Measurements from ENCODE around the gene AKT2. TPM values are rescaled to one million over a fixed set of nuclear protein-coding genes. Genes with fewer than 3 reads are reported as not detected.

The AKT2 gene
- total RNA-seq, 1 donor from 2014 or later, result 85.1 TPM

DNA sequence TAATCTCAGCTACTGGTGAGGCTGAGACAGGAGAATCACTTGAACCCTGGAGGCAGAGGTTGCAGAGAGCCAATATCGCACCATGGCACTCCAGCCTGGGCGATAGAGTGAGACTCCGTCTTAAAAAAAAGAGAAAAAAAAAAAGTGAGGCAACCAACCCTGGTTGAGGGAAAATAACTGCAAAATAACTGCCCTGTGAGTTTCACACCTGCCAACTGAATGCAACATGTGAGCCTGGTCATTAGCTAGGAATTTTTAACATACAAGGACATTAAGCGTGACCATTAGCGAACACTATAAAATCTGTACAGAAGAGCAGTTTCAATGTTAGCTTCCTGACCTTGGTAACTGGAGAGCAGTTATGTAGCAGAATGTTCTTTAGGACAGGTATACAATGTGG is 56.3 kb downstream of the AKT2 start:
- DNase-seq (ENCODE audit: low spot score), result no peak
- Histone ChIP-seq H3K27ac (no peak overlapping the region), H3K4me1 (peaks cover 15% of the 10 kb centered on the region), H3K9me3 (ENCODE audit: low read depth) (no peaks in the 10 kb centered on the region), H4K20me1 (ENCODE audit: low read depth) (no peaks in the 10 kb centered on the region), H3K4me3 (no peak overlapping the region), H3K9ac (no peak overlapping the region), H3K36me3 (no peaks in the 10 kb centered on the region), H3K27me3 (peaks cover 38% of the 10 kb centered on the region), H3K79me2 (ENCODE audit: low read depth) (no peaks in the 10 kb centered on the region), H2AFZ (replicated peaks) (no peak overlapping the region), H3F3A (ENCODE audit: low read depth) (no peaks in the 10 kb centered on the region), H3K4me2 (no peak overlapping the region)
- H3K27ac Mint-ChIP-seq, result no peak overlapping the region
- no peak for TF ChIP-seq EZH2 (IDR thresholded peaks at IDR 0.05)
- TF ChIP-seq, protein P1, sequence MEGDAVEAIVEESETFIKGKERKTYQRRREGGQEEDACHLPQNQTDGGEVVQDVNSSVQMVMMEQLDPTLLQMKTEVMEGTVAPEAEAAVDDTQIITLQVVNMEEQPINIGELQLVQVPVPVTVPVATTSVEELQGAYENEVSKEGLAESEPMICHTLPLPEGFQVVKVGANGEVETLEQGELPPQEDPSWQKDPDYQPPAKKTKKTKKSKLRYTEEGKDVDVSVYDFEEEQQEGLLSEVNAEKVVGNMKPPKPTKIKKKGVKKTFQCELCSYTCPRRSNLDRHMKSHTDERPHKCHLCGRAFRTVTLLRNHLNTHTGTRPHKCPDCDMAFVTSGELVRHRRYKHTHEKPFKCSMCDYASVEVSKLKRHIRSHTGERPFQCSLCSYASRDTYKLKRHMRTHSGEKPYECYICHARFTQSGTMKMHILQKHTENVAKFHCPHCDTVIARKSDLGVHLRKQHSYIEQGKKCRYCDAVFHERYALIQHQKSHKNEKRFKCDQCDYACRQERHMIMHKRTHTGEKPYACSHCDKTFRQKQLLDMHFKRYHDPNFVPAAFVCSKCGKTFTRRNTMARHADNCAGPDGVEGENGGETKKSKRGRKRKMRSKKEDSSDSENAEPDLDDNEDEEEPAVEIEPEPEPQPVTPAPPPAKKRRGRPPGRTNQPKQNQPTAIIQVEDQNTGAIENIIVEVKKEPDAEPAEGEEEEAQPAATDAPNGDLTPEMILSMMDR (IDR thresholded peaks at IDR 0.05), result no peak
- no peak for TF ChIP-seq EZH2phosphoT487 (IDR thresholded peaks at IDR 0.05)
- peaks cover 19% of the 10 kb centered on the region for H3K27me3 Mint-ChIP-seq (ENCODE audit: insufficient read depth, low read depth)
- H3K36me3 Mint-ChIP-seq, result no peaks in the 10 kb centered on the region
- H3K4me3 Mint-ChIP-seq, result no peak overlapping the region
- no peaks in the 10 kb centered on the region for H3K9me3 Mint-ChIP-seq
- peaks cover 25% of the 10 kb centered on the region for H3K4me1 Mint-ChIP-seq

DNA sequence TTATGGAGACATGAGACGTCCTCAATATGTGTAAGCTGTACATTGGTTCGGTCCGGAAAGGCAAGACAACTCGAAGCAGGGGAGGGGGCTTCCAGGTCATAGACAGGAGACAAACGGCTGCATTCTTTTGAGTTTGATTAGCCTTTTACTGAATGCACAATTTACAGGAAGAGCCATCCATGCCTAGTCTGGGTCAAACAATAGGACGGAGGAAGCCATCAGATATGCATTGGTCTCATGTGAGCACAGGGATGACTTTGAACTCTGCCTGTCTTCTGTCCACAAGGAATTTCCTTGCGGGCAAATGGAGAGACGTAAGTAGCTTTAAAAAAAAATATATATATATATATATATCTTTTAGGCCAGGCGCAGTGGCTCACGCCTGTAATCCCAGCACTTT is 56.8 kb downstream of the AKT2 start:
- Histone ChIP-seq H3K27ac (no peak overlapping the region), H3K4me2 (no peak overlapping the region), H2AFZ (replicated peaks) (no peak overlapping the region), H3K36me3 (no peaks in the 10 kb centered on the region), H3K4me1 (peaks cover 15% of the 10 kb centered on the region), H3K4me3 (no peak overlapping the region), H3K27me3 (peaks cover 43% of the 10 kb centered on the region), H3F3A (ENCODE audit: low read depth) (no peaks in the 10 kb centered on the region), H3K9ac (no peak overlapping the region), H3K79me2 (ENCODE audit: low read depth) (no peaks in the 10 kb centered on the region), H3K9me3 (ENCODE audit: low read depth) (no peaks in the 10 kb centered on the region), H4K20me1 (ENCODE audit: low read depth) (no peaks in the 10 kb centered on the region)
- Mint-ChIP-seq H3K36me3 (no peaks in the 10 kb centered on the region), H3K27me3 (ENCODE audit: insufficient read depth, low read depth) (peaks cover 19% of the 10 kb centered on the region), H3K4me1 (peaks cover 25% of the 10 kb centered on the region), H3K4me3 (no peak overlapping the region), H3K9me3 (no peaks in the 10 kb centered on the region), H3K27ac (no peak overlapping the region)
- TF ChIP-seq EZH2phosphoT487 (IDR thresholded peaks at IDR 0.05) (no peak), EZH2 (IDR thresholded peaks at IDR 0.05) (no peak)
- TF ChIP-seq, protein P1 (IDR thresholded peaks at IDR 0.05), result no peak
- DNase-seq (ENCODE audit: low spot score), result no peak

DNA sequence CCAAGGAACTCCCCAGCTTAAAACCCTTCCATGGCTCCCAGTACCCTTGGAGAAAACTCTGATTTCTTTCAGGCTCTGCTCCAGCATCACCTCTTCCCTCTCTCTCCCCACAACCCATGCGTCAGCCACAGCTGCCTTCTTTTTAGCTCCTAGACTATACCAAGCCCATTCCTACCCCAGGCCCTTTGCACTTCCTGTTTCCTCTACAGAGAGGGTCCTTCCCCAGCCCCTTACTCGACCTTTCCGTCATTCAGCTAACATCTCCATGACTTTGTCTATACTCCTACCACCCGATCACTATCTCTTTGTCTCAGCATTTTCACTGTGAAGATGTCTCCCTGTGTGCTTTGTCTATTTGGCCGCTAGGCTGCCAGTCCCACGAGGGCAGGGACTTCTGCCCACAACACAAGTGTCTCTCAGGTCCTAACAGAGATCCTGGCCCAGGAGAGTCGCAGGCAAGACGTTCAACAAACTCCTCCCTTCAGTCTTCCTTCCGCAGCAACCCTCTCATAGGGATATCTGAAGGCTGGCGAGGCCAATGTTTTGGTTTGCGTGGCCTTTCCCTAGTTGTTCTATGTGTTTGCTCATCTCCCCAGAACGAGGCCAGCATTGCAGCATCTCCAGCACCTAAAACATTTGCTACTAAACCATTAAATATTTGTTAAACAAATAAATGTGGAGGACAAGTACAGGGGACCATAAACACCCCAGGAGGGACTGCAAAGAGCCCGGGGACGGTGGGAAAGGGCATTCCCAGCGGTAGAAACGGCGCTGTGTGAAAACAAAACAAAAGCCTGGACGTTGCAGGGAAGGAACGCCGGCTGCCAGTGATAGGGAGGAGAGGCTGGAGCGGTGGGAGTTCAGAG is 59.5 kb downstream of the AKT2 start:
- Mint-ChIP-seq H3K27ac (no peak overlapping the region), H3K4me1 (peaks cover 8% of the 10 kb centered on the region), H3K9me3 (peaks cover 3% of the 10 kb centered on the region), H3K27me3 (ENCODE audit: insufficient read depth, low read depth) (peaks cover 26% of the 10 kb centered on the region), H3K36me3 (no peaks in the 10 kb centered on the region), H3K4me3 (no peak overlapping the region)
- no peaks in the 10 kb centered on the region for H3K4me1 ChIP-seq
- H2AFZ ChIP-seq (replicated peaks), result peak overlapping the region; percentile 42
- no peak overlapping the region for H3K4me3 ChIP-seq
- H3K4me2 ChIP-seq, result no peak overlapping the region
- H3F3A ChIP-seq (ENCODE audit: low read depth), result no peaks in the 10 kb centered on the region
- H3K27ac ChIP-seq, result no peak overlapping the region
- H3K79me2 ChIP-seq (ENCODE audit: low read depth), result no peaks in the 10 kb centered on the region
- no peaks in the 10 kb centered on the region for H4K20me1 ChIP-seq (ENCODE audit: low read depth)
- TF ChIP-seq, protein P1 (IDR thresholded peaks at IDR 0.05), result no peak
- no peak for TF ChIP-seq EZH2phosphoT487 (IDR thresholded peaks at IDR 0.05)
- no peak for TF ChIP-seq EZH2 (IDR thresholded peaks at IDR 0.05)
- H3K36me3 ChIP-seq, result no peaks in the 10 kb centered on the region
- H3K9ac ChIP-seq, result no peak overlapping the region
- DNase-seq (ENCODE audit: low spot score), result no peak
- H3K9me3 ChIP-seq (ENCODE audit: low read depth), result no peaks in the 10 kb centered on the region
- peaks cover 66% of the 10 kb centered on the region for H3K27me3 ChIP-seq
